Kidney tubule cell (primary cell): ENCODE results near the gene MT4.
A peak's percentile ranks its signal among the peaks of the same experiment; 100 is the strongest.

ENCODE experiments used
- DNase-seq: peaks from one replicate; pipeline ENCODE4 v3.0.0-alpha.2; 2018; ENCODE audit warnings: low spot score

Gene MT4

DNA sequence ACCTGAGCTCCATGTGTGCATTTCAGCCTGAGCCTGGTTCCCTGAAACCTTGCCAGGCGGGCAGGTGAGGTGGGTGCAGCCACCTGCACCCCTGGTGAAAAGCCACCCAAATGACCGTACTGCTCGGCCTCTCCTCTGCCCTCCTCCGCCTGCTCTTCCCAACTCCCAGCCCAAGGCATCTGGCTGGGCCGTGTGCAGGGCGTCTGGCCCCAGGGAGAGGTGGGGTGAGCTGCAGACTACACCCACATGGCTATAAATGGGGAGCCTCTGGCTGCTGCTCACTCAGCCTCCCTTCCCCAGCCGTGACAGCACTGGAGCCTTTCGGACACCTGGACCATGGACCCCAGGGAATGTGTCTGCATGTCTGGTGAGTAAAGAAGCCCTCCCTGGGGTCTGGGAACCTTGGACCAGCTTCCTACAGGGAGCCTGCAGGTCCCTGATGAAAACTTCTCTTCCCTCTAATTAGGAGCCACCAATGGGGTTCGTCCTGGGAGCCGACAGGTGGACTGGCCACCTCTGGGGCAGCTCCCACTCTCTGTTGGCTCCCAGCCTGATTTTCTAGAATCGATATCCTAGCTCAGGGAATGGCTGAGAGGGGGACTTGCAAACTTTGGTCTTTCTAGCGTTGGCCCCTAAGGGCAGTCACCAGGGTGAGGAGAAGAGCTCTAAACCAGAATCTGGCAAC lies at the start of gene MT4:
MT4 (plus strand) TSS at position 281 of the 685 bp plus-strand sequence; CDS start at position 337, 56 bp downstream.
- DNase-seq: no peak

- no peak for DNase-seq
These were observed 49.2 kb upstream of the MT4 start for GRCh38 chr16:56515665-56516064.

GRCh38 chr16:56517206-56517605 lies 47.7 kb upstream of the MT4 start:
- DNase-seq: no peak

DNA sequence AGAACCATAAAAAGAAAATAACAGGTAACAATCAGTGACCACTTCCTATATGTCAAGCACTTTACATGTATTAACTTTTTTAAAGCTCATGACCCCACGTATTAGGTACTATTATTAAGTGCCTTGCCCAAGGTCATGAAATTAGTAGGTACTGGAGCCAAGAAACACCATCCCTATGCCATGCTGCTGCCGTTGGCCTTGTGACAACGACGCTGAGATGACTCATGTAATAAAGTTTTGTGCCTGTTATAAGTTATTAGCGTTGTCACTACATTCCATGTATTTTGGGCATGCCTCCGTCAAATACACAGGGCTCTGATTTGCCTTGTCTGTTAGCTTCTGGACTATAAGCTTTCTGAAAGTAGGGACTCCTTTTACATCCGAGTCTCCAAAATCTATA lies 46.4 kb upstream of the MT4 start:
- DNase-seq: peak; percentile 36

GRCh38 chr16:56519459-56520250 lies 45.2 kb upstream of the MT4 start, which contains the start of gene BBS2:
Gene BBS2 (minus strand): TSS chr16:56520024. CDS start chr16:56519862, 162 bp downstream.
- peak; percentile 92 for DNase-seq

DNA sequence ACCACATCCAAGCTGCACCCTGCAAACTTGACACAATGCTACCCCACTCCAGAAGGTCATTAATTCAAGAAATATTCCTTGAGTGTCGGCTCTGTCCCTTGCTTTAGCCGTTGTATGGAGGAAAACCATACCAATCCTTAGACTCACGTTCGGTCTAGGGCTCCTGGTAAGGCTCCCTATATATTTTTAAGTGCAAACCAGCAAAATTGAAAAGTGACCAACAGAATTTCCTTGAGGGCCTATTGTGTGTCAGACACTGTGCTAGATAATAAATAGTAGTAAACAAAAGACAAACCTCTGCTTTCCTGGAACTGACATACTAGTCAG lies 44.7 kb upstream of the MT4 start:
- no peak for DNase-seq

DNA sequence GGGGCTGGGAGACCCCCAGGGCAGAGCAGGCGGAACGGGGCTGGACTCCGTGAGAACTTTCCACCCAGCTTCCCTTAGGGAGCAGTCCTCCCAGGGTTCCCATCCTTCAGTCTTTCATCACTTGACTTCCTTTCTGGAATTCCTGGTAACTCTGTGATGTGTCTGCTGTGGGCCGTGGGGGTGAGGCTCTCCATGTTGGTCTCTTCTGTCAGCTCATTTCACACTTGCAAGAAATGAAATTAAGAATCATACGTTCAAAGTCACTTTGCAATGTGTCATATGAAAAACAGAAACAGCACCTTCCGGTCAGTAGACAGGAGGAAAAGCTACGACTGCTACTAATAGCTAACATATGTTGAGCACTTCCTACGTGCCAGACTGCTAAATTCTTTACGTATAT lies 39.6 kb upstream of the MT4 start:
- DNase-seq: no peak

DNA sequence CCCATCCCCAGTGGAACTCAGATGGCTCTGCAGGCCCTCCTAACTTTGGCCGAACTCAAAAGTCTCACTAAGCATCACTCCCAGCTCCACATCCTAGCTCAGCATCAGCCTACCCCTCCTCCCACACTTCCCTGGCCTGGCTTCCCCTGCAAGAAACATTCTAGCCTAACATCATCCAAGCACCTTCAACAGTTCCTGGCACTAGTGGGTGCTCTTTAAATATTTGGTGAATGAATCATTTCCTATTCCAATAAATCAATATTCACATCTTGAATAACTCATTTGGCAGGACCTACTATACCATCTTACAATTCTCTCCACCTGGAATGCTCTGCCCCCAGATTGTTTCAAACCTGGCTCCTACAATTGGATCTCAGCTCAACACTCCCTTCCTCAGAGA lies 34.0 kb upstream of the MT4 start:
- DNase-seq: peak; percentile 40

- DNase-seq: no peak
These were observed 32.2 kb upstream of the MT4 start for GRCh38 chr16:56532714-56533113.

DNA sequence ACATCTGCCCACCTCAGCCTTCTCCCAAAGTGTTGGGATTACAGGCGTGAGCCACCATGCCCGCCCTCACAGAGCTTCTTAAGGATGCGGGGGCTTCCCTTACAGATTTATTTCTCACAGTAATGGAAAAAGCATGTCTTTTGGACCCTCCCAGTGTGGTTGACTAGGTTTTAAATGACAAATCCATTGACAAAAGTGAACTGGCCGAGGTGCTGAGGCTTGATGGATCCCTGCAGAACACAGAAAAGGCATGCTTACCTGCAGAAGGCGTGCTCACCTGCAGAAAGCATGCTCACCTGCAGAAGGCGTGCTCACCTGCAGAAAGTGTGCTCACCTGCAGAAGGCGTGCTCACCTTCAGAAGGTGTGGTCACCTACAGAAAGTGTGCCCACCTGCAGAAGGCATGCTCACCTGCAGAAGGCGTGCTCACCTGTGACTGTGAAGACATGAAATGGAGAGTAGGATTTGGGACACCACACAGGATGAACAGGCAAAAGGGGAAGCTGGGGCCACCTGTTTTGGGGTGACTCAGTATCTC lies 30.0 kb upstream of the MT4 start:
- no peak for DNase-seq

DNA sequence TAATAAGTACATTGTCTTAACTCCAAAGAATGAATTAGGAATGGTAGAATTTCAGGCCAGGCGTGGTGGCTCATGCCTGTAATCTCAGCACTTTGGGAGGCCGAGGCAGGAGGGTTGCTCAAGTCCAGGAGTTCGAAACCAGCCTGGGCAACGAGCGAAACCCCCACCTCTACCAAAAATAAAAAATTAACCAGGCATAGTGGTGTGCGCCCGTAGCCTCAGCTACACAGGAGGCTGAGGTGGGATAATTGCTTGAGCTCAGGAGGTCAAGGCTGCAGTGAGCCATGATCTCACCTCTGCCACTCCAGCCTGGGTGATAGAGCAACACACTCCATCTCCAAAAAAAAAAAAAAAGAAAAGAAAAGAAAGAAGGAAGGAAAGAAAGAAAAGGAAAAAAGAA lies 26.5 kb upstream of the MT4 start:
- no peak for DNase-seq

GRCh38 chr16:56539656-56540055 lies 25.2 kb upstream of the MT4 start:
- no peak for DNase-seq

- DNase-seq: no peak
These were observed 22.8 kb upstream of the MT4 start for GRCh38 chr16:56542039-56542438.

GRCh38 chr16:56547120-56547948 lies 17.5 kb upstream of the MT4 start:
- peak; percentile 60 for DNase-seq

GRCh38 chr16:56547949-56548567 lies 16.8 kb upstream of the MT4 start:
- DNase-seq: no peak

DNA sequence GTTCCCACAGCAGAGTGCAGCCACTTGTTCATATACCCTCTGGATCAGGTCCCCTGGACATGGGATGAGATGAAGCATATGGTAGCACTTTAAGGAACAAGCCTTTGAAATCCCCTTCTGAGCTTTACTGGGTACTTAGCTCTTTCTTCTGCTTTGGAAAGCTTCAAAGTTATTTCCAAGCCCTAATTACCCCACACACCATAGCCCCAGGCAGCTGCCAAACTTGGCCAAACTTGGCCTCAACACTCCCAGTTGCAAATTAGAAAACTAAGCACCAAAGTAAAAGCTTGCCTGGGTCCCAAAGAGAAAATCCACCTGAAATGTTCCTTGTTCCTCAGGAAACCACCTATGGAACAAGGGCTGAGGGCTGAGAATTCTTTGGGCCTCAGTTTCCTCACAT lies 15.7 kb upstream of the MT4 start:
- DNase-seq: no peak

GRCh38 chr16:56549744-56550385 lies 15.0 kb upstream of the MT4 start:
- peak; percentile 53 for DNase-seq

- DNase-seq: no peak
These were observed 12.8 kb upstream of the MT4 start for GRCh38 chr16:56551796-56552738.

GRCh38 chr16:56554441-56554840 lies 10.4 kb upstream of the MT4 start:
- DNase-seq: no peak

- peak; percentile 83 for DNase-seq
These were observed 6.7 kb upstream of the MT4 start for GRCh38 chr16:56558024-56558747.
